Gastroesophageal sphincter (tissue), 4 donors: ENCODE data around the gene SAT2. TPM values are rescaled to one million over a fixed set of nuclear protein-coding genes. Genes with fewer than 3 reads are reported as not detected.

Source experiments
- ATAC-seq: fragments of 150-250 bp; one replicate; pipeline ENCODE4 v1.9.1; 2016; ENCODE audit warnings: mild to moderate bottlenecking, moderate library complexity
- H3K27ac ChIP-seq, 4 donors: fragments of 200-600 bp; sonication (generic) in 3 of 4; 1 replicate in 3 of 4; 2 replicates in 1 of 4; pipeline ENCODE4 v1.5.1; 2016 to 2019
- H3K27me3 ChIP-seq: fragments of 200-600 bp; sonication (generic); one replicate; pipeline ENCODE4 v1.5.1; 2019
- H3K36me3 ChIP-seq, 2 donors: fragments of 200-600 bp; sonication (generic); one replicate each; pipeline ENCODE4 v1.5.1; 2019; ENCODE audit warnings: control low read depth in 1 of 2
- H3K4me1 ChIP-seq, 3 donors: fragments of 200-600 bp; sonication (generic); 1 replicate in 2 of 3; 2 replicates in 1 of 3; pipeline ENCODE4 v1.5.1; 2016 to 2019; ENCODE audit warnings: control low read depth in 2 of 3
- H3K4me3 ChIP-seq, 2 donors: fragments of 200-600 bp; sonication (generic); one replicate each; pipeline ENCODE4 v1.5.1; 2019; ENCODE audit warnings: mild to moderate bottlenecking in 1 of 2, moderate library complexity in 1 of 2
- H3K9me3 ChIP-seq, 3 donors: fragments of 200-600 bp; sonication (generic); one replicate each; pipeline ENCODE4 v1.5.1; 2017 to 2019; ENCODE audit warnings: control low read depth in 2 of 3
- EP300 ChIP-seq: sonication (generic); formaldehyde crosslinking; IDR thresholded peaks from one replicate; pipeline ENCODE4 v1.6.1; 2017; ENCODE audit warnings: antibody characterized with exemption, mild to moderate bottlenecking
- POLR2A ChIP-seq, 2 donors: fragments of 450-650 bp; IDR thresholded peaks; one replicate each; pipeline ENCODE4 v1.6.1; 2017; ENCODE audit warnings: antibody characterized with exemption in 2 of 2, mild to moderate bottlenecking in 2 of 2, moderate library complexity in 1 of 2
- POLR2AphosphoS5 ChIP-seq: sonication (generic); formaldehyde crosslinking; IDR thresholded peaks from one replicate; pipeline ENCODE4 v1.6.1; 2017; ENCODE audit warnings: antibody characterized with exemption
- WGBS, 2 donors: methylation state at CpG; one replicate each; pipeline ENCODE4 v1.1.5; 2018; ENCODE audit warnings: low coverage in 1 of 2; 5-methylcytosine and 5-hydroxymethylcytosine counted together
- total RNA-seq, 4 donors: library from RNA; depleted of rRNA; stranded (reverse); fragments of >200 nt; gene quantifications; one replicate each; pipeline ENCODE4 v1.1.0, GENCODE V29; 2016
- TF ChIP-seq, protein P1 (sequence below), 4 experiments: fragments of 200-600 bp in 2 of 4; fragments of 450-650 bp in 2 of 4; sonication (generic) in 1 of 4; IDR thresholded peaks; one replicate each; pipeline ENCODE4 v1.5.1; 2017 to 2019; ENCODE audit warnings: antibody characterized with exemption in 4 of 4, mild to moderate bottlenecking in 2 of 4, moderate library complexity in 2 of 4

The SAT2 gene
- total RNA-seq, 4 donors from 2014 or later: 50.6 to 72.3 (median 62.3) TPM

DNA sequence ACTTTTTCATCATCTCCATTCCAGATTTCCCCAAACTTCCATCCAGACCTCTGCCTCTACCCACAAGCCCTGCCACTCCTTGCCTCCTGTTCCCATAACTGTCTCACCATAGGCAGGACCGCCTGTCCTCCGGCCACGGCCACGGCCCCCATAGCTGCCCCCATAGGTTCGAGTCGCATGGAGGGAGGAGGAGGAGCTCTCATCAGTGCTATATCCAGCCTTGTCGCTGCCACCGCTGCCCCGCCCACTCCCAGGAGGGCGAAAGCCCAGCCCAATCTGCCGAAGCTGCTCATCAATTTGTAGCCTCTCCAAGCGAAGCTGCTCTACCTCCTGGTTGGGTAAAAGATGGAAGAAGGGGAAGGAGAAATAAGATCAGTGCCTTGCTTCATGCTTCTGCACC lies 34.3 kb downstream of the SAT2 start:
- 40 to 80% methylated on average over 1 of the region's 12 CpGs for WGBS, 2 donors
- Histone ChIP-seq H3K27me3 (no peaks in the 10 kb centered on the region), H3K27ac (no peak overlapping the region), H3K9me3 (no peaks in the 10 kb centered on the region), H3K36me3 (peaks cover 3 to 77% of the 10 kb centered on the region in 2 donors), H3K4me1 (peaks cover 0 to 19% (median 7%) of the 10 kb centered on the region in 3 donors), H3K4me3 (no peak overlapping the region)
- no peak for TF ChIP-seq POLR2AphosphoS5
- TF ChIP-seq POLR2A (IDR thresholded peaks at IDR 0.05): no peak
- no peak for TF ChIP-seq EP300
- TF ChIP-seq, protein P1, sequence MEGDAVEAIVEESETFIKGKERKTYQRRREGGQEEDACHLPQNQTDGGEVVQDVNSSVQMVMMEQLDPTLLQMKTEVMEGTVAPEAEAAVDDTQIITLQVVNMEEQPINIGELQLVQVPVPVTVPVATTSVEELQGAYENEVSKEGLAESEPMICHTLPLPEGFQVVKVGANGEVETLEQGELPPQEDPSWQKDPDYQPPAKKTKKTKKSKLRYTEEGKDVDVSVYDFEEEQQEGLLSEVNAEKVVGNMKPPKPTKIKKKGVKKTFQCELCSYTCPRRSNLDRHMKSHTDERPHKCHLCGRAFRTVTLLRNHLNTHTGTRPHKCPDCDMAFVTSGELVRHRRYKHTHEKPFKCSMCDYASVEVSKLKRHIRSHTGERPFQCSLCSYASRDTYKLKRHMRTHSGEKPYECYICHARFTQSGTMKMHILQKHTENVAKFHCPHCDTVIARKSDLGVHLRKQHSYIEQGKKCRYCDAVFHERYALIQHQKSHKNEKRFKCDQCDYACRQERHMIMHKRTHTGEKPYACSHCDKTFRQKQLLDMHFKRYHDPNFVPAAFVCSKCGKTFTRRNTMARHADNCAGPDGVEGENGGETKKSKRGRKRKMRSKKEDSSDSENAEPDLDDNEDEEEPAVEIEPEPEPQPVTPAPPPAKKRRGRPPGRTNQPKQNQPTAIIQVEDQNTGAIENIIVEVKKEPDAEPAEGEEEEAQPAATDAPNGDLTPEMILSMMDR (IDR thresholded peaks at IDR 0.05): no peak
- no peak for ATAC-seq

DNA sequence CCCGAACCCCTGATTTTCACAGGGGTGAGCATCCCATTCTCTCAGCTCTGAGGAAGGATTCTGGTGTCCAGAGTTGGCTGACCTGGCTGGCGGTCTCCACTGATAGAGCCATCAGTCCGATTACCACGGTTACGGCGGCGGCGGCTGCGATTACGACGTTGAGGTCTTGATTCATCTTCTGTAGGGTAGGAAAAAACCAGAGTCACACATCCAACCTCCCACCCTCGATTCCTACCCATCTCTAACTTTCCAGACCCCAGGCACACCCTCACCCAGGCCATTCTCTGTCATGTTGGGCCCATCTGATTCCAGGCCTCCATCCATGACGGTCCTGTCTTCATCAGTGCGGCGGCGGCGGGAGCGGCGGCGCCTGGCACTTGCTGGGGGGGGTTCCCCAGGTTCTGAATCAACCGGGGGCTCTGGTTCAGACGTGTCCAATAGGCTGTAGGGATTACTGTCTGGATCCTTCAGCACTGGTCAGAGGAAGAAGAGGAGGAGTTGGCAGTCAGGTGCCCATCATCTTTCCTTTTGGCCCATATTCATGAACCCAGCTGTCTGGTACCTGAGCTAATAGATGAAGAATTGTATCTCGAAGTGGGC lies 35.1 kb downstream of the SAT2 start:
- WGBS, 2 donors: 73 to 89% methylated on average over 2 to 11 of the region's 23 CpGs
- no peaks in the 10 kb centered on the region for H3K27me3 ChIP-seq
- no peak overlapping the region for H3K27ac ChIP-seq
- no peak for TF ChIP-seq POLR2AphosphoS5
- TF ChIP-seq EP300: no peak
- TF ChIP-seq POLR2A (IDR thresholded peaks at IDR 0.05): no peak
- TF ChIP-seq, protein P1 (IDR thresholded peaks at IDR 0.05): no peak
- no peaks in the 10 kb centered on the region for H3K9me3 ChIP-seq
- H3K36me3 ChIP-seq: peaks cover 3 to 75% of the 10 kb centered on the region in 2 donors
- no peak overlapping the region for H3K4me3 ChIP-seq
- peaks cover 0 to 26% (median 10%) of the 10 kb centered on the region in 3 donors for H3K4me1 ChIP-seq
- no peak for ATAC-seq

DNA sequence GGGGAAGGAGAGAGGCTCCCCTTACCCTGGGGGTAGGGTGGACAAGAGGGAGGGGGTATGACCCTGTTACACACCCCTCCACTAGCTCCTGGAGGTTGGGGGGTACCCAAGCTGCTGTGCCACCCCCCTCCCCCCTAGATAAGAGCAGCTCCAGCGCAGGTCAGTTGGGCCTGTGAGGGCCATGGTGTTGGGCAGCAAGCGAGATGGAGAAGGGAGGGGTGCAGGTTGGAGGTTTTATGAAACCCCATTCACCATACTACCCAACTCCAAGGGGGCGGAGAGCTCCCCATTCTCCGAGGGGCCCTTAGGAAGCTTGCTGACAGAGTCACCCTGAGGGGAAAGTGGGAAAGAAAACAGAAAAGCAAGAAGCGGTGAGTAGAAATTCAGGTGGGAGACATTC lies 36.0 kb downstream of the SAT2 start:
- Histone ChIP-seq H3K4me3 (no peak overlapping the region), H3K9me3 (no peaks in the 10 kb centered on the region), H3K27ac (no peak overlapping the region), H3K4me1 (peaks cover 0 to 36% (median 13%) of the 10 kb centered on the region in 3 donors), H3K36me3 (peaks cover 3 to 75% of the 10 kb centered on the region in 2 donors), H3K27me3 (no peaks in the 10 kb centered on the region)
- WGBS, 2 donors: 81% methylated on average over 3 of the region's 5 CpGs; no CpG with 5 or more reads in 1 of the 2 donors
- no peak for ATAC-seq
- no peak for TF ChIP-seq POLR2A (IDR thresholded peaks at IDR 0.05)
- TF ChIP-seq, protein P1 (IDR thresholded peaks at IDR 0.05): no peak
- TF ChIP-seq POLR2AphosphoS5: no peak
- no peak for TF ChIP-seq EP300

DNA sequence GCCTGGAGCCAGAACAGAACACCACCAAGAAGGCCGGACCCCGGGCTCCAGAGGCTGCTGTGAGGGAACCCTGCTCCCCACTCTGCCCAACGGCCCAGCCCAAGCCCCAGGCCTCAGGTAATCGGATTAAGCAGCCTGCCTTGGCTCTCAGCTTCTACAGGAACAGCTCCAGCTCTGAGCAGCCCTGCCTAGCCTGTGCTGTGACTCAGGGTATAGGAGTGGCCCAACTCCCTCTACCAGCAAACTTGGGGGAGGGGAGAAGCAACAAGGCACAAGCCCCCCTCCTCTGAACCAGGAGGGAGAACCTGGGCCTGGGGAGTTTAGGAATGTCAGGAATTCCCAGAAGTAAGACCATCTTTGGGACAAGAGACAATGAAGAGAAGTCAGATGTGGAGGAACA lies 36.9 kb downstream of the SAT2 start:
- no peaks in the 10 kb centered on the region for H3K9me3 ChIP-seq
- H3K4me3 ChIP-seq: no peak overlapping the region
- H3K4me1 ChIP-seq: peaks cover 0 to 39% (median 14%) of the 10 kb centered on the region in 3 donors
- no peak for ATAC-seq
- peaks cover 3 to 74% of the 10 kb centered on the region in 2 donors for H3K36me3 ChIP-seq
- no CpG with 5 or more reads among the region's 4 CpGs for WGBS, 2 donors
- peak overlapping the region in 1 of 4 donors; percentile 87 for H3K27ac ChIP-seq
- H3K27me3 ChIP-seq: no peaks in the 10 kb centered on the region
- TF ChIP-seq POLR2AphosphoS5: no peak
- no peak for TF ChIP-seq EP300
- no peak for TF ChIP-seq POLR2A (IDR thresholded peaks at IDR 0.05)
- TF ChIP-seq, protein P1 (IDR thresholded peaks at IDR 0.05): no peak
